ENCODE measurements around the gene ARPC5L. TPM values are rescaled to one million over a fixed set of nuclear protein-coding genes. Genes with fewer than 3 reads are reported as not detected.
A peak's percentile ranks its signal among the peaks of the same experiment; 100 is the strongest.

ARPC5L gene
- total RNA-seq, 3 donors from 2014 or later, result 29.5 to 41.9 (median 37.2) TPM

DNA sequence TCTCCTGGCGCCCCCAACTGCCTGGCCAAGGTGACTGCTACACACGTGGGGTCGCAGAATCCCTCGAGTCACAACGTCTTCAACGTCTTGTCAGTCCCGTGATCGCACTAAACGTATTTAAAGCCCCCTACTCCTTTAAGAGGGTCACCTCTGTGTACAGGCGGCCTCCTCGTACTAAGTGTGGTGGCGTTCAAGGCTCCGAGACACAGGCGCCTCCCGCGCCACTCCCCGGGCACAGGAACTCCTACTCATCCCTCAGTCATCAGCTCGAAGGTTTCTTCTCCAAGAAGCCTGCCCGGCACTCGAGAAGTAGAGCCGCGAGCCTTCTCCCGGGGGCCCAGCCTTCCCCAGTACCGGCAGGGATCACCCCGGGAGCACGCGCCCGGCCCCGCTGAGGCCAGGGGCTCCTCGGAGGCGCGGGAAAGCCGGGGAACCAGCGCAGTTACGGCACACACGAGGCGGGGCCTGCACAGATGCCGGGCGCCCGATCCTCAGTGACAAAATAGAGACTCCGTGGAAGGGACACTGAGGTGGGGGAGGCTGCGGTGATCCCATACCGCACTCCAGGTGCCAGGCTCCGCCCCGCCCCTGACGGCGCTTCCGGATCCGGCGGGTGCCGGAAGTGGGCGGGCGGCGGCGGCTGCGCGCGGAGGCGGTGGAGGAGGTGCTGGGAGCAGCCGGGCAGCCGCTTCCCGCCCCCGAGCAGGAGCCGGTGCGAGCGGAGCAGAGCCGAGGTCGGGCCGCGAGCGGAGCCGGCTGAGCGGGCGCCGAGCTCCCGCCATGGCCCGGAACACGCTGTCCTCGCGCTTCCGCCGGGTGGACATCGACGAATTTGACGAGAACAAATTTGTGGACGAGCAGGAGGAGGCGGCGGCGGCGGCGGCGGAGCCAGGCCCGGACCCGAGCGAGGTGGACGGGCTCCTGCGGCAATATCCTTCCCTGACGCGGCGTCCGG is 6.9 kb downstream of the ARPC5L start:
- intact Hi-C loops (cut with DNase I, micrococcal nuclease), result no loop called here
- Histone ChIP-seq H3K9me3 (no peaks in the 10 kb centered on the region), H3K4me3 (peak overlapping the region; percentile 97), H3K4me1 (ENCODE audit: low read depth) (peaks cover 32% of the 10 kb centered on the region), H3K36me3 (ENCODE audit: low read depth) (no peaks in the 10 kb centered on the region)
- ATAC-seq (peak; percentile 96), DNase-seq (peak; percentile 90 to 95 (median 94))
- TF ChIP-seq, protein P1, sequence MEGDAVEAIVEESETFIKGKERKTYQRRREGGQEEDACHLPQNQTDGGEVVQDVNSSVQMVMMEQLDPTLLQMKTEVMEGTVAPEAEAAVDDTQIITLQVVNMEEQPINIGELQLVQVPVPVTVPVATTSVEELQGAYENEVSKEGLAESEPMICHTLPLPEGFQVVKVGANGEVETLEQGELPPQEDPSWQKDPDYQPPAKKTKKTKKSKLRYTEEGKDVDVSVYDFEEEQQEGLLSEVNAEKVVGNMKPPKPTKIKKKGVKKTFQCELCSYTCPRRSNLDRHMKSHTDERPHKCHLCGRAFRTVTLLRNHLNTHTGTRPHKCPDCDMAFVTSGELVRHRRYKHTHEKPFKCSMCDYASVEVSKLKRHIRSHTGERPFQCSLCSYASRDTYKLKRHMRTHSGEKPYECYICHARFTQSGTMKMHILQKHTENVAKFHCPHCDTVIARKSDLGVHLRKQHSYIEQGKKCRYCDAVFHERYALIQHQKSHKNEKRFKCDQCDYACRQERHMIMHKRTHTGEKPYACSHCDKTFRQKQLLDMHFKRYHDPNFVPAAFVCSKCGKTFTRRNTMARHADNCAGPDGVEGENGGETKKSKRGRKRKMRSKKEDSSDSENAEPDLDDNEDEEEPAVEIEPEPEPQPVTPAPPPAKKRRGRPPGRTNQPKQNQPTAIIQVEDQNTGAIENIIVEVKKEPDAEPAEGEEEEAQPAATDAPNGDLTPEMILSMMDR (IDR thresholded peaks at IDR 0.05), result no peak

DNA sequence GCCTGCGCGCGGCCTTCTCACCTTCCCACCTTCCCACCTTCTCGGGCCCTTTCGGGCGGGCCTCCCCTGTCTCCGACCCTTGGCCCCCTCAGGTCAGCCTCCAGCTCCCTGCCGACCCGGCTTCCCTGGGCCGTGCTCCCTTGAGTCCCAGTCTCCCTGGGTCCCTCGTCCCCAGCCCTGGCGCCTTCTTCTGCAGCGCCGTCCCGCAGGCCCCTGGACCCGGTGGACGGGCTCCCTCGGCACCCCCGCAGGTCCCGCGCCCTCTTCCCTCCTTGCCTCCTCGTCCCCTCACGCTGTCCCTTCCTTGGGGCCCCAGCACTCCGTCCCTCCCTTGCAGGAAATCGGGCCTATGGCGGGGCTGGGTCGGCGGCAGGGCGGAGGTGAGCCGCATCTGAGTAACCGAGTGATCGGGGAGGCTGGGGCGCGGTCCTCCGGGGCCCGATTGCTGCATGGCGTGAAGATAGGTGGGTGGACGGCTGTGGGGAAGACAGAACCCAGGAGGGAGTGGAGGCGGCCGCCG is 7.6 kb downstream of the ARPC5L start:
- DNase-seq, result peak in 1 of 3 donors; percentile 70
- intact Hi-C loops (cut with DNase I, micrococcal nuclease), result no loop called here
- peaks cover 32% of the 10 kb centered on the region for H3K4me1 ChIP-seq (ENCODE audit: low read depth)
- no peaks in the 10 kb centered on the region for H3K36me3 ChIP-seq (ENCODE audit: low read depth)
- no peaks in the 10 kb centered on the region for H3K9me3 ChIP-seq
- peak; percentile 60 for ATAC-seq
- peak overlapping the region; percentile 97 for H3K4me3 ChIP-seq
- TF ChIP-seq, protein P1 (IDR thresholded peaks at IDR 0.05), result no peak

DNA sequence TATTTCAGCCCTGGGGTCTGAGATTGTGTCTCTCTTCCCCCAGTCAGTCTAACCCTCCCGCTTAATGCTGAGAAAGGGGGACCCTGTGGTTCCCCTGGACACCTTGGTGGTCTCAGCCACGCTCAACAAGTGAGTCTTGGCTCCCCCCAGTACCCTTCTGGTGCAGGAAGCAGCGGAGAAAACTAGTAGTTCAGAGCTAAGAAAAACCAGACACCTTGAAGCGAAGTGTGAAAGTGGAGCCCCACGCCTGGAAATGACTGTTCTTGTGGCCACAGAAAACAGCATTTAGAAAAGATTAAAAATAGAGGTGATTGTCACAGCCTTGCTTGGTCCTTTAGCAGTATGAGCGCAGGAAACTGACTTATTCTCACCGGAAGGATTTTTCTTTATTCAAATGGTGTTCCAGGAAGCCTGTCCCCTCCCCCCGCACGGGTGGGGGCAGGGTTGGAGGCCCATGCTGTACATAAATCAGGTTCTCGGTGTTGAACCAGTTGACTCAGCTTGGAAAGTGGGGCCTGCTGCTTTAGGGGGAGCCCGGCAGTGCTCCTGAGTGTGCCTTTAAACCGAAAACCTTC is 8.1 kb downstream of the ARPC5L start:
- peak overlapping the region; percentile 97 for H3K4me3 ChIP-seq
- DNase-seq, result peak; percentile 73 to 84 (median 83)
- no peaks in the 10 kb centered on the region for H3K36me3 ChIP-seq (ENCODE audit: low read depth)
- ATAC-seq, result peak; percentile 43
- TF ChIP-seq, protein P1 (IDR thresholded peaks at IDR 0.05), result no peak
- no peaks in the 10 kb centered on the region for H3K9me3 ChIP-seq
- peaks cover 32% of the 10 kb centered on the region for H3K4me1 ChIP-seq (ENCODE audit: low read depth)
- intact Hi-C loops (cut with DNase I, micrococcal nuclease), result no loop called here

DNA sequence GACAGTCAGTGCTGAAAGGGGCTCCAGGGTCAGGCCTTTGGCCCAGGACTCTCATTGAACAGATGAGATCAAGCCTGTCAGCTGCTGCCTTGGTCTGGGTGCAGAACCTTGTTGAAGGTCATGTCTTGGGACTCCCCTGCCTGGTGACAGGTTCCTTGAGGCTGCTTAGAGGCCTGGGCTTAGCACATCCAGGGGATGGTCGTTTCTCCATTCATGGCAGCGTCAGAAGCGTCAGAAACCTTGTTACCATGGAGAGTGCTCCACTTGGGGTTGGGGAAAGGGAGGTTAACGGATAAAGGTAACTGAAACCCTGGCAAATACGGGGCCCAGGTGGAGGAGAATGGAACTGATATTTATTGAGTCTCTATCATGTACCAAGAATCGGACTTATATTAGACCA is 8.8 kb downstream of the ARPC5L start:
- intact Hi-C loops (cut with DNase I, micrococcal nuclease), result no loop called here
- ATAC-seq, result no peak
- peak in 1 of 3 donors; percentile 27 for DNase-seq
- no peak overlapping the region for H3K4me3 ChIP-seq
- peaks cover 32% of the 10 kb centered on the region for H3K4me1 ChIP-seq (ENCODE audit: low read depth)
- TF ChIP-seq, protein P1 (IDR thresholded peaks at IDR 0.05), result no peak
- H3K9me3 ChIP-seq, result no peaks in the 10 kb centered on the region
- peaks cover 3% of the 10 kb centered on the region for H3K36me3 ChIP-seq (ENCODE audit: low read depth)

DNA sequence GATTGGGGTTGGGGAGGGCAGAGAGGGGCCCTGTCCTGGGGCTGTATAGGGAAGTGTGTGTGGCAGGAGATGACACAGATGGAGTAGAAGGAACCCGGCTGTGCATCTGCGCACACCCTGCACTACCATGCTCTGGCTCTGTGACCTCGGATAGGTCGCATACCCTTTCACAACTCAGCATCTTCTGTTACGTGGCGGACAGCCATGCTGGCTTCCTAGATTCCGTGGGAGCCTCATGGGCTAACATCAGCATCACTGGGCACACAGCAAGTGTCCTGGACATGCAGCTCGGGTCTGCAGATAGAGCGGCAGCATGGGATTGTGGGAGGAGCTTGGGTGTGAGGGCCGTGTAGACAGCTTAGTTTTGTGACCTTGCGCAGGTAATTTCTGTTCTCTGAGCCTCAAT is 9.2 kb downstream of the ARPC5L start:
- ATAC-seq (no peak), DNase-seq (peak in 1 of 3 donors; percentile 46)
- no peak overlapping the region for H3K4me3 ChIP-seq
- H3K9me3 ChIP-seq, result no peaks in the 10 kb centered on the region
- intact Hi-C loops (cut with DNase I, micrococcal nuclease), result no loop called here
- peaks cover 4% of the 10 kb centered on the region for H3K36me3 ChIP-seq (ENCODE audit: low read depth)
- TF ChIP-seq, protein P1 (IDR thresholded peaks at IDR 0.05), result no peak
- peaks cover 32% of the 10 kb centered on the region for H3K4me1 ChIP-seq (ENCODE audit: low read depth)
